Stimulated activated CD4-positive, alpha-beta T cell treated with anti-CD3 and anti-CD28 coated beads, Interleukin-4, amount 100 ng/mL, for 24 hours (primary cell): ENCODE results near the gene KIAA0586.
"Not testable (repeated sequence)": the region's sequence is repeated elsewhere in the genome, so short reads cannot be mapped to it uniquely, and the experiment has no call there.

ENCODE experiments used
- DNase-seq: peaks from one replicate; pipeline ENCODE4 v3.0.0-alpha.2; 2020

Gene KIAA0586

GRCh38 chr14:58553959-58554358 lies 126.4 kb downstream of the KIAA0586 start:
- no peak for DNase-seq

GRCh38 chr14:58555647-58556046 lies 128.1 kb downstream of the KIAA0586 start:
- DNase-seq: no peak

- no peak for DNase-seq
Observed at GRCh38 chr14:58557242-58557641, 129.7 kb downstream of the KIAA0586 start.

DNA sequence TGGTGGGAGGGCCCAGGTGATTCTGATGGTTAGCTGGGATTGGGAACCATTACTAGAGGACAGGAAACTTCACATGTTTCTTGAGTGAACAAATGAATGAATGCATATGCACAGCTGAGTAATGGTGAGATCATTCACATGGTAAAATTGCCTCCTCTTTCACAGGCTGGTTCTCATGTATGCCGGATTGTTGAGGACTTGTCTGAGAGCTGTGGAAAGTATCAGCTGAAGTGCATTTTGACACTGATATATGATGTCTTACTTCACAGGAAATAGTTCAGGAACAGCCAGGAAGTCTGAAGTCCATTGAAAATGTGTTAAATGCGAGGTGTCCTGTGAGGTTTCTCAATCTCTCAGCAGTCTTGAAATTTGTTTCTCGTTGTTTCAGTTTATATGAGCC lies 132.7 kb downstream of the KIAA0586 start:
- no peak for DNase-seq

DNA sequence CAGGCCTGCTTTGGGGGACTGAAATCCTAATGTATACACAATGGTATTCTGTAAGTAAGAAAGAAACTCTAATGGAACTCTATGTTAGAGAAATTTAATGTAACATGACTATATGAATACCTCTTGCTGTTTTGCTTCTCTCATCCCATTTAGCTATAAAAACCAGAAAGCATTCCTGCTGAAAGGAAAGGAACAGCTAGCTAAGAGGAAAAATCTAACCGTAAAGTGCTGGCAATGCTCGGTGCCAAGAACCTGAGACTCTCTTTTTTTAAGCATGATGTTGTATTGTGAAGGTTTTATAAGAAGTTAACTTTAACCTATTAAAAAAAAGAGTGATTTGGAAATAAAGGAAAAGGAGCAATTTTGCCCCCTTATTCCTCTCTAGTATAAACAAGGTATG lies 134.6 kb downstream of the KIAA0586 start:
- DNase-seq: no peak

- no peak for DNase-seq
Observed at GRCh38 chr14:58563978-58564377, 136.5 kb downstream of the KIAA0586 start.

GRCh38 chr14:58565832-58566231 lies 138.3 kb downstream of the KIAA0586 start:
- DNase-seq: no peak

GRCh38 chr14:58566979-58567378 lies 139.5 kb downstream of the KIAA0586 start:
- DNase-seq: no peak

DNA sequence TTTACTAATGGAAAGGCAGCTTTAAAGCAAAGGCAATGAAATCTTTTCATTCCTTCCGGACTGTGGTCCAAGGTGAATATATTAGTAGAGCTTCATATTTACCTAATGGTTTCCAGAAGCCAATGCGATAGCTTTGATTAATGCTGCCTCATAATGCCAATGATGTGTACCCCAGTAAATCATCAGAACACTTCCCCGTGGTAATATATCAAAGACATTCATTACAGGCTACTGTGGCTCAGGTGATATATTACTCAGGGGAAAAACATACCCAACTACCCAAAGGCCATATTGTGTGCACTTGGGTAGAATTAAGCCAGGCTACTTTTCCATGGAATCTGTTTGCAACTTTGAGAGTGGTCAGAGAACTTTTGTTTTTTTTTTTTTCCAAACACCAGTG lies 140.8 kb downstream of the KIAA0586 start:
- DNase-seq: no peak

DNA sequence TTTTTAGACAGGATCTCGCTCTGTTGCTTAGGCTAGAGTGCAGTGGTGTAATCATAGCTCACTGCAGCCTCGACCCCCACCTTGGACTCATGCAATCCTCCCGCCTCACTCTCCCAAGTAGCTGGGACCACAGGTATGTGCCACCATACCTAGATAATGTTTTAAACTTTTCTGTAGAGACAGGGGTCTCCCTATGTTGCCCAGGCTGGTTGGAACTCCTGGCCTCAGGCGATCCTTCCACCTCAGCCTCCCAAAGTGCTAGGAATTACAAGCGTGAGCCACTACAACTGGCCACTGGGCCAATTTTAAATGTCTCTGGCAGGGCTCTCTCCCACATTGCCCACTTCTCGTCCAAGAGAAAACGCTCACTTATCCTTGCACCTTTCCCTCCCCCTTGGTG lies 143.7 kb downstream of the KIAA0586 start:
- DNase-seq: no peak

DNA sequence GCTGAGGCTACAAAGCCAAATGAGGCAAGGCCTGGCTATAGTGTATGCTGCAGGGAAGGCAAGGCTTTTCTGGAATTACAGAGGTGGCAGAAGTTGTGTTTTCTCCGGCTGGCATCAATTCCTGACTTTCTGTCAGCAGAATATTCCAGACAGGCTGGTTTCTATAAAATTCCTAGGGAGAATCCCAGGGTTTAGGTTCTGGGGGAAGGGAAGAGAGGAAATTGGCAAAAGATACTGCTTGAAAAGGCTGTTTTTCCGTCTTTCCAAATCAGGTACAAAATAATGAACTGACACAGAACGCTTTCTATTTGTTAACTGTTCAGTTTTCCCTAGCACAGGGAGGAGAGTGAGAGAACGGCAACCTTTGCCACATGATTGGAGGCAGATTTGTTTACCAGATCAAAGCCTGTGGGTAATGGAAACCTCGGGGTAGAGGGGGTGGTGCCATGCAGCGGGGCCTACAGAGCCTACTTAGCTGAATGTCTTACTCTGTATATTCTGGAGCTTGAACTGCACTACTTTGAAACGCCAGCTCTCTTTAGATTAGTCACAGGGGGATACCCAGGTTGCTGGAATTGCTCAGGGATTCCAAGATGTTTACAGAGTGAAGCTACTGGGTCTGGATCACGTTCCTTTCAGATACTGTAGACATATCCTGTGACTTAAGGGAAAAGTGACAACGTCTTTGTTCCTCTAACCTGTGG lies 144.4 kb downstream of the KIAA0586 start:
- DNase-seq: peak; percentile 49

- DNase-seq: no peak
Observed at GRCh38 chr14:58572473-58572853, 144.9 kb downstream of the KIAA0586 start.

DNA sequence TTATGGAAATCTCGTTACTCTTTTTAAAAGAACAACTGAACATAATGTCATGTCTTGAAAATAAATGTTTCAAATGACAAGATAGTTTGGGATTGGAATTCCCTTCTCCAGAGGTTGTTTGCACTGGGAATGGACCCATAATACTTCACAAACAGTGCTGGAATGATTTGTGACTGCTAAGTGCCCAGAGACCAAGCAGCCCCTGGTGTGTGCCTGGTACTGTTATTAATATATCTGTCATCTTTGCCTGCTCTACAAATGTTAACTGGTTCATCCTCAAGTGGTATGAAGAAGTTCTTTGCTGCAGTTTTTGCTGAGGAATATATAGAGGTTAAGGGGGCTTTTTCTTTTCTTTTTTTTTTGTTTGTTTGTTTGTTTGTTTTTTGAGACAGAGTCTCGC lies 145.3 kb downstream of the KIAA0586 start:
- no peak for DNase-seq

DNA sequence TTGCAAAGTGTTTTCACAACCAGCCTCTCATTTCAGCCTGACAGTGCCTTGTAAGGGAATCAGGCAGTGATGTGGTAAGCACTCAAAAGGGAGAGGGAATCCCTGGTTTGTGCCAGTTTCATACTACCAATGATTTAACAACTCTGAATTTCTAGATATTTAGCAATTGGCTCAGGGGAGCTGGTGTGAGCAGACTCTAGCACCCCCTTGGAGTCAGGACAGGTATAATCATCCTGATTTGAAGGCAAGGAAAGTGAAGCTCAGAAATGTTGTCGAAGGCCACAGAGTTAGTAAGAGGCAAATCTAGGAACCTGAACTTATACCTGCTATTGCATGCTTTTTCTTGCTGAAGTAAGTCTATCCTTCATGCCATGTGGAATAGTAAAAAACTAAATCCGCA lies 147.1 kb downstream of the KIAA0586 start:
- DNase-seq: no peak

DNA sequence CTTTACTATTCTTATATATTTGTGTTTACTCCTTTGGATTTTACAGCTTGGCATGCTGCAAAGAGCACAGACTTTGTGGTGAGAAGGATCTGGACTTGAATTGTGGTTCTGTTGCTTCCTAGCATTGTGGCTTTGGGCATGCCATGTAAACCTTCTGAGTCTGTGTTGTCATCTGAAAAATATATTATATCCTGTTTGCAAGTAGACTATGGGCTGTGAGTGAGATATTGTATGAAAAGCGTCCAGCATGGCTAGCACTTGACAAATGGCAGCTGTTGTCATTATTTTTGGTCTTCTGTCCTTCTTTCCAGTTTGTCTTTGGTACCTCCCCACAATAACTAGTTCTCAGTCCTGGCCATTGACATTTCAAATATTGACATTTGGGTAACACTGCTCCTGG lies 148.4 kb downstream of the KIAA0586 start:
- no peak for DNase-seq

DNA sequence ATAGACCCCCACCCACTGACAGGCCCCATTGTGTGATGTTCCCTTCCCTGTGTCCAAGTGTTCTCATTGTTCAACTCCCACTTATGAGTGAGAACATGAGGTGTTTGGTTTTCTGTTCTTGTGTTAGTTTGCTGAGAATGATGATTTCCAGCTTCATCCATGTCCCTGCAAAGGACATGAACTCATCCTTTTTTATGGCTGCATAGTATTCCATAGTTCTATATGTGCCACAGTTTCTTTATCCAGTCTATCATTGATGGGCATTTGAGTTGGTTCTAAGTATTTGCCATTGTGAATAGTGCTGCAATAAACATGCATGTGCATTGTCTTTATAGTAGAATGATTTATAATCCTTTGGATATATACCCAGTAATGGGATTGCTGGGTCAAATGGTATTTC lies 152.5 kb downstream of the KIAA0586 start:
- not testable (repeated sequence) for DNase-seq

DNA sequence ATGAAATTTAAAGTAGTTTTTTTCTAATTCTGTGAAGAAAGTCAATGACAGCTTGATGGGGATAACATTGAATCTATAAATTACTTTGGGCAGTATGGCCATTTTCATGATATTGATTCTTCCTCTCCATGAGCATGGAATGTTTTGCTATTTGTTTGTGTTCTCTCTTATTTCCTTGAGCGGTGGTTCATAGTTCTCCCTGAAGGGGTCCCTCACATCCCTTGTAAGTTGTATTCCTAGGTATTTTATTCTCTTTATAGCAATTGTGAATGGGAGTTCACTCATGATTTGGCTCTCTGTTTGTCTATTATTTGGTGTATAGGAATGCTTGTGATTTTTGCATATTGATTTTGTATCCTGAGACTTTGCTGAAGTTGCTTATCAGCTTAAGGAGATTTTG lies 153.9 kb downstream of the KIAA0586 start:
- DNase-seq: not testable (repeated sequence)

- DNase-seq: no peak
Observed at GRCh38 chr14:58584383-58584782, 156.9 kb downstream of the KIAA0586 start.

- no peak for DNase-seq
Observed at GRCh38 chr14:58587271-58587670, 159.8 kb downstream of the KIAA0586 start.

DNA sequence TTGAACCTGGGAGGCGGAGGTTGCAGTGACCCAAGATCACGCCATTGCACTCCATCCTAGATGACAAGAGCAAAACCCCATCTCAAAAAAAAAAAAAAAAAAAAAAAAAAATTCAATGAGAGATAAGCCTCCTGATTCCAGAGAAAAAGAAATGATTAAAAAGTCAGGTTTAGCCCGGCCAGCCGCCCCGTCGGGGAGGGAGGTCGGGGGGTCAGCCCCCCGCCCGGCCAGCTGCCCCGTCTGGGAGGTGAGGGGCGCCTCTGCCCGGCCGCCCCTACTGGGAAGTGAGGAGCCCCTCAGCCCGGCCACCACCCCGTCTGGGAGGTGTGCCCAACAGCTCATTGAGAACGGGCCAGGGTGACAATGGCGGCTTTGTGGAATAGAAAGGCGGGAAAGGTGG lies 160.8 kb downstream of the KIAA0586 start:
- DNase-seq: not testable (repeated sequence)

DNA sequence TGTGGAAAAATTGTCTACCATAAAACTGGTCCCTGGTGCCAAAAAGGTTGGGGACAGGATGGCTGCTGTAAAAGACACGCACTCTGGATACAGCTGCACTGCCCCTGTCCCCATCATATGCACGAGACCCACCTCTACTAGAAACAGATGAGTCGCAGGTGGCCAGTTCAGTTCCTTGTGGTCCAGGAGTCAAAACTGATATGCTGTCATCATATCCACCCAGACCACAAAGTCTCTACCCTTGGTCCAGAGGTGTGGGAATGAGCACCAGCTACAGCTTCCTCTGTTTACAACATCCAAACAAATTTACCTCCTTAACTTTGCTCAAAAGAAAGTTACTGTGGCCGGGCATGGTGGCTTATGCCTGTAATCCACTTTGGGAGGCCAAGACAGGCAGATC lies 166.5 kb downstream of the KIAA0586 start:
- no peak for DNase-seq

GRCh38 chr14:58597041-58597440 lies 169.5 kb downstream of the KIAA0586 start:
- DNase-seq: no peak

DNA sequence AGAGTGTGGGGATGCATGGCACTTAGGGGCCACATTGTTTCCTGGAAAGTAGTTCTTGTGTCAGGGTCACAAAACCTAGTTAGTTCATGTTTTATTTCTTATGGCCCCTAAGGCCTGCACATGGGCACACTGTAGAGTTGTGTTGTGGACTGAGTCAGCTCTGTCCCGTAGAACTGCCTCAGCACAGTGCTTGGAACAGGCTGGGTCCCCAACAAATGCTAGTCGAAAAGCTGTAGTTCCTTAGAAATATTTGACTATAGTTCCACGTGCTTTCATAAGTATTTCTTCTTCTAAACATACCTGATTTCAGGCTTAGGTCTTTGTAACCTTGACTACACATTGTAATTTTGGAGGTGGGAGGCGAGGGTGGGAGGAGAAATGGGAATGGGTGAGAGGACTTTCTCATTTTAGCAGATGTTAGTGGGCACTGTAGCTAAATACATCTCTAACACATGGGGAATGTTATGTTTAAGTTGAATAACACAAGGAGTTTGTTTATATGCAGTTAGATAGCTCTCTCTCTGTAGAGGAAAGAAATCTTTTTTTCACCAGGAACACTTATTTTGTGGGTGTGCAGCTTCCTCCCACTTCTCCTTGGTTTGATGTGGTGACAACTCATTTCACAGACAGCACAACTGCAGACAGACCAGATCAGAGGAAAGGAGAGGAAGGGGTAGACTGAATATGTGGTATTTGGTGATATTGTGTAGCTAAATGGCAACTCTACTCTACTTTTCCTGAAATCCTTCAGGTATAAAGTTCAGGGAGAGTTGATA lies 170.7 kb downstream of the KIAA0586 start:
- no peak for DNase-seq

DNA sequence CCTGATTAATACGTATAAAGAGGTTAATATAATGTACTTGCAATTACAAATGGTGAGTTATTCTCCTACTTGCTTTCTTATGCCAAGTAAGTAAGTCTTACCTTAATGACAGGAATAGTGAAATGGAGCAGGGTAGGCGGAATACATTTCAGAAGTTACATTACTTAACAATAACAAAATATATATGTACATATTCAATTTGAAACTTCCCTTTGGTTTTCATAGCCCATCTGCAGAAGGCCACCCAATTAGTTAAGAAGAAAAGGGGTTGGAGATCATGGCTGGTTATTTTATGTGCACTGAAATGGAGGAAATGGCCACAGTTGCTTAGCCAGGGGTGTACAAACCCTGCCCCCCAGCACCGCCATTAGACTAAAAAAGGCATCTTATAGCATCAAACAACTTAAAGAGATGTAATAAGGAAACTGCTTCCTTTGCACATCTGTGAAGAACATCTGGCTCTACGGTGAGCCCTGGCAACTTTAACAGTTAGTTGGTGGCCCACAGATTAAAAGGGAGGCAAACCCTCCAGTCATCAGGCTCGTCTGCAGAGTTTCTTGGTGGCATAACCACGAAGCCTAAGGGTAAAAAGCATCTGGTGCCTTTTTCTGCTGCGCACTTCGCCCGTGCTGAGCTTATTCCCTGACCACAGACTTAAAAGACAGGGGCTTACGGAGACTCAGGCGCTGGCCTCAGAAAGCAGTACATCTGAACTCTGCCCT lies 171.4 kb downstream of the KIAA0586 start:
- no peak for DNase-seq
